Stimulated activated CD8-positive, alpha-beta memory T cell treated with anti-CD3 and anti-CD28 coated beads, Interleukin-15, amount 100 ng/mL, for 48 hours (primary cell): ENCODE data around the gene CD53.

Experiments
- DNase-seq, 2 donors: peaks; one replicate each; pipeline ENCODE4 v3.0.0-alpha.2; 2020; ENCODE audit warnings: low read depth in 2 of 2

Gene CD53

DNA sequence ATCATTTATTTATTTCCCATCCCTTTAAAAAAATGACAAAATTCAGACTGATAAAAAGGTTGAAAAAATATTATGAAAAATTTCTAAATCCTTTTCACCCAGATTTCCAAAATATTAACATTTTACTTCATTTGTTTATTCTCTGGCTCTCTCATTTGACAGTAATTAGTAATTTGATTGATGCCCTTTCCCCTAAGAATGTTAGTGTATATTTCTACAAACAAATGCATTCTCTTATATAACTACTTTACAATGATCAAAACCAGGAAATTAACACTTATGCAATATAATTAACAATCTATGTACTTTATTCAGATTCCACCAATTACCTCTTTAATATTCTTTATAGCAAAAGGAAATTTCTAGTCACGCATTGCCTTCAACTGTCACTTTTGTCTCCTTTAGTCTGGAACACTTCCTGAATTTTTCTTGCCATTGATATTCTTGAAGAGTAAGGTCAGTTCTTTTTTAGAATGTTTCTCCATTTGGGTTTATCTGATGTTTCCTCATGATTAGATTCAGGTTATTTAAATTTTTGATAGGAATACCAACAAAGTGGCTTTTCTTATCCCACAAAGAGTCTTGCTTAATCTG, 3.9 kb downstream of the CD53 start:
- DNase-seq, result no peak

DNA sequence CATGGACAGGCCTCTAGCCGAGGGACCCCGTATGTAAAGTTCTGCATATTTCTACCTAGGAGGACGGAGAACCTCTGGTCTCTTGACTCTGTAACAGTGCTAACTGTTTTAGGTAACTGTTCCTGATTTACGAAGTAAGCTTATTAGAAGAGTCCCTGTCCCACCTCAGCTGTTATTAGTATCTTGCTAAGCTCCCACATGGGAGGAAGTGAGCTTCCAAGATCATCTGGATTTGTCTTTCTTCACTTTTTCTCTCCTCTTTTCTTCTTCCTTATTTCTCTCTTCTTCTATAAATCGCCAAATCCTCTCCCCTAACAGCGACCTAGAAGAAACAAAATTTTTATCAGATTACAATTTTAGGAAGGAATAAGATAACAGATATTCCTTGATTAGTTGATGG, 4.4 kb downstream of the CD53 start:
- no peak for DNase-seq

- no peak for DNase-seq
These were observed 4.8 kb downstream of the CD53 start for GRCh38 chr1:110877776-110878175.

GRCh38 chr1:110878591-110878990, 5.6 kb downstream of the CD53 start:
- DNase-seq, result no peak

DNA sequence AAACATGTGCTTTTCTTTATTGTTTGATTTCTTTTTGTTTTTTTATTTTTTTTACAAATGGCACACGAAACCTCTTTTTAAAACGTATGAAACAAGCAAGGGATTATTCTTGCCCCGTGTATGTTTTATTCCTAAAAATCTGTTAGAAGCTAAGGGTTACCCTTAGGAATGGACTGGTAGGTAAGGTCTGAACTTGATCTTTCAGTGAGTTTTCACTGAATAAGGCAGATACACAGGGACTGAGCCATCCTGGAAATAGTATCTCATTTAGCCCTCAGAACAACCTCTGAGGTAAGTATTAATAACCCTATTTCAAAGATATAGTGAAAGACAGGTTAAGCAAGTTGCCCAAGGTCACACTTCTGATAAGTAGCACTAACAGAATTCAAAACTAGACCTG, 6.0 kb downstream of the CD53 start:
- no peak for DNase-seq

DNA sequence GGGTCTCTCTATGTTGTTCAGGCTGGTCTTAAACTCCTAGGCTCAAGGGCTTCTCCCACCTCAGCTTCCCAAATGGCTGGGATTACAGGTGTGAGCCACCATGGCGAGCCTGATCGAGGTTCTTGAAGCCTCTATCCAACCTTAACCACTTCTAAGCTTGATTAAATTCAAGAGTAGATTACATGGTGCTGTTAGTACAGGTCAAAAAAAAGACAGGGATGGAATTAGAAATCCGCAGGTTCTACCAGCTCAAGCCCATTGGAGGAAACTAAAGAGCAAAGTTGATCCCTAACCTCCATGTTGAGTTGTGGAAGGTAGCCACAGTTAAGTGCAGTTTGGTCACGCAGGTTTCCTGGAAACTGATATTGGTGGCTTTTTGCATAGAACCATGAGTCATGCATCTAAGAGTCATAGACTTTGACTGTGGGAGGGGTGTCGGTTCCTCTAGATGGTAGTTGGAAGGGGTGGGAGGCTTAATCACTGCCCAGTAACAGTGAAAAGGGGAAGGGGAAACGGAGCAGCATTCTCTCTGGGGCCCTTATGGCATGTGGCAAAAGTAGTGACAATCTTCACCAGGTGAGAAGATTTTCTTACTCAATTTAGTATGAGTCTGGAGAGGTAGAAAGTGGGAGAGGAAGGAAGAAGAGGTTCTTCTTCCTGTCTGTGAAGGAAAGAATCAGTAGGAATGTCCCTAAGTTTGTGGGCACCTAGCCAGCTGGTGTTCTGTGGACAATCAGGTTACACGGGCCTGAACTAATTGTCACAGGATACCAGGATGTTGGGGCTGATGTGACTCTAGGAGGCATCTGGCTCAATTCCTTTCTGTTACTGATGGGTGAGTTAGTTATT, 7.0 kb downstream of the CD53 start:
- DNase-seq, result peak; percentile 60 to 61

GRCh38 chr1:110880708-110881374, 7.9 kb downstream of the CD53 start:
- DNase-seq, result peak in 1 of 2 donors; percentile 32

- no peak for DNase-seq
These were observed 15.1 kb downstream of the CD53 start for GRCh38 chr1:110888049-110888448.

GRCh38 chr1:110888641-110889040, 15.7 kb downstream of the CD53 start:
- DNase-seq, result no peak

GRCh38 chr1:110890474-110891196, 17.7 kb downstream of the CD53 start:
- no peak for DNase-seq

GRCh38 chr1:110893908-110894490, 21.1 kb downstream of the CD53 start:
- no peak for DNase-seq

DNA sequence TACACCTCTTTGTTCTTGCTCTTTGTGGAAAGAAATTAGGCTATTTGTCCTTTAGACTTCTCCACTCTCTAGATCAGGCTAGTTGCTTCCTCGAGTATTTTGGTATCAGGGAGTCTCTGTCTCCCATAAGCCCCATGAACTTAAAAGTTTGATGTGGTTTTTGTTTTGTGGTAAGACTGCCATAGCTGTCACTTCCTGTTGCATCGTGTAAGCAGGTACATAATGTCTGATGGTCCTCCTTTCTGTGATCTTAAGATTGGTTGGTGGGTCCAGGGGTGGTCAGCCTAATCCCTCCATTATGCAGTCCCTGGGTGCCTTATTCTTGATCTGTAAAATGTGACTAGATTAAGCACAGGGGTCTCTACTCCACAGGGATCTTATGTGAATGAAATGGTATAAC, 23.1 kb downstream of the CD53 start:
- DNase-seq, result no peak

- no peak for DNase-seq
These were observed 24.7 kb downstream of the CD53 start for GRCh38 chr1:110897681-110898080.

DNA sequence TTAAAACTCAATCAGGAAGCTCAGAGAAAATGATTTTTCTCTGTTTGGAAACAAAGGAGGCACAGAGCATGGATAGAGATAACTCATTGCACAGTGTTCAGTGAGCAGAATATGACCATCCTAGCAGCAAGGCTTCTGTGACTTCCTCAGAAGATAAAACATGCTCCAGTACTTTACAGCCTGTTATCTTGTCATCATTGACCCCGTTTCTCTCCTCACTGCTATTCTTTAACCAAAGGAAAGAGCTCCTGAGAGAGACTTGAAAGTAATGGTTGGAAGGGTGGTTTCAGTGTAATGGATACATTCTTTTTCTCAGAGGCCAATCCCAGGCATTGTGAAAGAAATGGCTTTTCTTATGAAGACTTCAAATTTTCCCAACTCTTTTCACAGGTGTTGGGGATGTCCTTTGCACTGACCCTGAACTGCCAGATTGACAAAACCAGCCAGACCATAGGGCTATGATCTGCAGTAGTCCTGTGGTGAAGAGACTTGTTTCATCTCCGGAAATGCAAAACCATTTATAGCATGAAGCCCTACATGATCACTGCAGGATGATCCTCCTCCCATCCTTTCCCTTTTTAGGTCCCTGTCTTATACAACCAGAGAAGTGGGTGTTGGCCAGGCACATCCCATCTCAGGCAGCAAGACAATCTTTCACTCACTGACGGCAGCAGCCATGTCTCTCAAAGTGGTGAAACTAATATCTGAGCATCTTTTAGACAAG, 25.9 kb downstream of the CD53 start:
- DNase-seq, result no peak

GRCh38 chr1:110899458-110899843, 26.5 kb downstream of the CD53 start:
- DNase-seq, result no peak

DNA sequence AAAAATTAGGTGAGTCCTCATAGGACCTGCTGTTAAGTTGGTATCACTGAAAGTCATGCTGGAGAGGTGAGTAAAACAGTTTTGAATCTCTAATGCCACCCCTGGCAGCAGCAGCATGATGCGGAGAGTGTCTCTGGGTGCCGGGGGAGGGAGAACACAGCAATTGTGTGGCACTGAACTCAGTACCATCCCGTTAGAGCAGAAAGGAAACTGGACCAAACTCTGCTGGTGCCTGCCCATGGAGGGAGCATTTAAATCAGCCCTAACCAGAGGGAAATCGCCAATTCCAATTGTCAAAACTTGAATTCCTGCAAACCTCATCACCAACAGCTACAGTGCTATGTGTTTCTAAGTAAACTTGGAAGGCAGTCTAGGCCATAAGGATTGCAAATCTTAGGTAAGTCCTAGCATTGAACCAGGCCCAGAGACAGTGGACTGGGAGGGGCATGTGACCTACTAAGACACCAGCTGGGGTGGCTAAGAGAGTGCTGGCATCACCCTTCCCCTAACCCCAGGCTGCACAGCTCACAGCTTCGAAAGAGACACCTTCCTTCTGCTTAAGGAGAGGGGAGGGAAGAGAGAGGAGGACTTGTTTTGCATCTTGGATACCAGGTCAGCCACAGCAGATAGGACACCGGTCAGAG, 30.0 kb downstream of the CD53 start:
- no peak for DNase-seq

GRCh38 chr1:110903853-110904500, 31.0 kb downstream of the CD53 start:
- DNase-seq, result no peak

- DNase-seq, result no peak
These were observed 39.8 kb downstream of the CD53 start for GRCh38 chr1:110912784-110913183.

DNA sequence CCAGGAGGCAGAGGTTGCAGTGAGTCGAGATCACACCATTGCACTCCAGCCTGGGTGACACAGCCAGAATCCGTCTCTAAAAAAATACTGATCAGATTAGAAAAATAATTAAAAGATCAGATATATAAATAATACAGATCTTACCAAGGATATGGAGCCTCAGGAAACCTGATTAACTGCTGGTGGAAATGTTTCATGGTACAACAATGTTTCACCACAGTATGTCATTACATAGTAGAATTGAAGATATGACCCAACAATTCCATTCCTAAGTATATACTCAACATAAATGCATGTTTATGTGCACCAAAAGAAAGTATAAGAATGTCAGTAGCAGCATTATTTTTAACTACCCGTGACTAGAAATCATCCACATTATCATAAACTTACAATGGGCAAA, 41.7 kb downstream of the CD53 start:
- DNase-seq, result no peak

DNA sequence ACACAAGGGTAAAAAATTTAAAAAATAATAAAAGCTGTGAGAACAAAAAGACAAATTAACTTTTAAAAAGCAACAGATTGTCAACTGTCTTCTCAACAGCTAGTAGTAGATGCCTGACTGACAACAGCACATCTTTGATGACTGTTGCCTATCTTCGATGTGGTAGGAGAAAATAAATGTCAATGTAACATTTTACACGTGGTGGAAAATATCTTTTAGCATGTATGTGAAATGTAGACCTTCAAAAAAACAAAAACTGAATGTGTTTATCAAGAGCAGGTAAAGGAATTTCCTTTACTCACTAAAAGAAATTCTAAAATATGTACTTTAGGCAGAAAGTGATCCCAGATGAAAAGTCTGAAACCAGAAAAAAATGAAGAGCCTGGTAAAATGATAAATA, 42.9 kb downstream of the CD53 start:
- DNase-seq, result no peak
